Liver (tissue), 3 donors: ENCODE data around the gene MEP1B.

Source experiments
- ATF3 ChIP-seq: IDR thresholded peaks from 2 replicates; pipeline ENCODE4 v1.6.1; 2016; ENCODE audit warnings: antibody characterized with exemption
- CTCF ChIP-seq: fragments of 150-350 bp; IDR thresholded peaks from 2 replicates; pipeline ENCODE4 v1.5.1; 2017; ENCODE audit warnings: improper control_type of control experiment, low read depth, low read length; ENCODE audit not compliant: missing input control
- GABPA ChIP-seq, 2 donors: IDR thresholded peaks in 1 of 2; conservative IDR thresholded peaks in 1 of 2; 2 replicates each; pipeline ENCODE4 v1.6.1; 2016; ENCODE audit warnings: antibody characterized with exemption in 2 of 2, mild to moderate bottlenecking in 1 of 2, moderate library complexity in 1 of 2
- MAX ChIP-seq: IDR thresholded peaks from 2 replicates; pipeline ENCODE4 v1.6.1; 2016; ENCODE audit warnings: antibody characterized with exemption
- RAD21 ChIP-seq, 2 donors: IDR thresholded peaks; 2 replicates each; pipeline ENCODE4 v1.6.1; 2016; ENCODE audit warnings: antibody characterized with exemption in 2 of 2, mild to moderate bottlenecking in 2 of 2
- TAF1 ChIP-seq: conservative IDR thresholded peaks from 2 replicates; pipeline ENCODE4 v1.6.1; 2016; ENCODE audit warnings: antibody characterized with exemption, mild to moderate bottlenecking
- YY1 ChIP-seq: IDR thresholded peaks from 2 replicates; pipeline ENCODE4 v1.6.1; 2016; ENCODE audit warnings: antibody characterized with exemption, mild to moderate bottlenecking
- donor health status: healthy.
- donor health status: healthy.

GRCh38 chr18:32257084-32257785, 67.4 kb downstream of the MEP1B start:
- TF ChIP-seq CTCF (no peak), TAF1 (no peak), ATF3 (no peak), YY1 (no peak), MAX (no peak), GABPA (IDR thresholded peaks at IDR 0.05 in 1 of 2, conservative IDR thresholded peaks at IDR 0.05 in 1 of 2) (no peak), RAD21 (IDR thresholded peaks at IDR 0.05) (no peak)
